NCI-H1694 treated with DMSO at 0.1 percent for 48 hours (cell line): ENCODE results near the gene BIRC5.

Source experiments
- DNase-seq: peaks from one replicate; lab custom pipeline; 2025; lab: John Stamatoyannopoulos, UW

BIRC5 gene

DNA sequence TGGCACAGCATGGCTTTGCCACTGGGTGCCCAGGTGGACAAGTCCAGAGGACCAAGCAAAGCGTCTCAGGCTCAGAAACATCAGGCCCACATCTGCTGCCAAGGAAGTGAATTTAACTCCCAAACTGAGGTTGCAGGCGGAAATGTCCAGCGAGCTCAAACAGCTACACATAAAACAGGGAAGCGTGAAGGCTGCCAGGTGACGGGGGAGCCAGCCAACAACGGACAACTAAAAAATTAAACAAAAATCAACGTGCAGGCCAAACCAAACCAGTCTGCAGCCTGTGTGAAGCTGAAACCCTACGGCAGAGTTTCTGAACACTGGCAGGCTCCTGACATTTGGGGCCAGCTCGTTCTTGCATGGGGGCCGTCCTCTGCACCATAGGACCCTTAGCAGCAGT is 29.7 kb upstream of the BIRC5 start:
- DNase-seq, result no peak

DNA sequence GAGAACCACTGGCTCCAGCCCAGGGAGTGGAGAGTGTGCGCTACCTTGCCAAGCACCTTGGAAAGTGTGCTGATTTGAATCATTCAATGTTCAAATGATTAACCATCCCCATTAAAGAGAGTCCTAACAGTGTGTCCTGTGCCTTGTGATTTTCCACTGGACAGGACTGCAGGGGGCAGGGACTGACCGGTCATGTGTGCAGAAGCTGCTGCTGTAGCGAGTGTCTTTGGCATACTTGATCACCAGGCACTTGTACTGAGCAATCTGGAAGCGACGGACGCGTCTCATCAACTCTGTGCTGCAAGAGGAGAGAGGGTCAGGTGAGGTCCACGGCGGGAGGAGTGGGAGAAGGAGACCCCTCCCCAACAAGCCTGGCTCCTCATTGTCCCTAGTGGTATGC is 29.2 kb upstream of the BIRC5 start:
- no peak for DNase-seq

- no peak for DNase-seq
These were observed 27.9 kb upstream of the BIRC5 start for GRCh38 chr17:78185981-78186691.

DNA sequence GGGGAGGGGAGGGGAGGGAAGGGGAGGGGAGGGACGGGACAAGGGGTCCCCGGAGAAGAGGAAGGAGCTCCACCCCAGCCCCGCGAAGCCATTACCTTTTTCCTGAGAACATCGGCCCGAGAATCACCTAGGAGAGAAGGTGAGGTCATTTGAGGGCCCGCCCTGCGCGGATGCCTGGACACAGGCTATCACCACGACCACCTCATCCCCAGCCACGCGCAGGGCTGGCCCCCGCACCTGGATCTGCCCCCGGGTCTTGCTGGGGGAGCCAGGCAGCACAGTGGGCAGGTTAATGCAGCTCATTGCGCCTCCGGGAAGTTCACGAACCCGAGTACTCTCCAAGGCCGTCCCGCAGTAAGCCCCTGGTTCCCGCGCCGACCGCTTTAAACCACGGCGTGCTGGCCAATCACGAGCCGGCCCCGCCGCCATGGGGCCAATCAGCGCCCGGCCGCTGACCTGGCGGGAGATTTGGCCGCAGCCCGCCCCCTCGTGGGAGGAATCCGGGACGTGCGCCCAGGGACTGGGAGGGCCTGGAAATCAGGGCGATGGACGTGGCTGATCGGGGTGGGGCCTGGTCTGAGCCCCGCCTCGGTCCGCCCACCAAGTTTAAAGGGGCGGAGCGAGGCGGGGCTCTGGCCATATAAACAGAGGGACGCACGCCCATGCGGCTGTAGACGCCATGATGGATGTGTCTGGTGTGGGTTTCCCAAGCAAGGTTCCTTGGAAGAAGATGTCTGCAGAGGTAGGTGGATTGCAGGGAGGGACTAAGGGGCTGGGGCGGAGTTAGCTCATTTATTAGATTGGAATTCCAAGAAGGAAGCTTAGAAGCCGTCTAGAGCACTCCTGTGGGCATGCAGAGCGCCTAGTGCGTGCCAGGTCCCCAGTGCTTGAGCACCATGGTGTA is 27.1 kb upstream of the BIRC5 start, which contains the start of the genes AFMID and TK1:
Gene AFMID (plus strand): TSS at position 671 of the 904 bp plus-strand sequence. CDS start 9 bp downstream, at position 680.
Gene TK1 (minus strand): TSS at position 361 of the 904 bp plus-strand sequence. CDS start 58 bp downstream, at position 303.
- DNase-seq, result peak; percentile 97

DNA sequence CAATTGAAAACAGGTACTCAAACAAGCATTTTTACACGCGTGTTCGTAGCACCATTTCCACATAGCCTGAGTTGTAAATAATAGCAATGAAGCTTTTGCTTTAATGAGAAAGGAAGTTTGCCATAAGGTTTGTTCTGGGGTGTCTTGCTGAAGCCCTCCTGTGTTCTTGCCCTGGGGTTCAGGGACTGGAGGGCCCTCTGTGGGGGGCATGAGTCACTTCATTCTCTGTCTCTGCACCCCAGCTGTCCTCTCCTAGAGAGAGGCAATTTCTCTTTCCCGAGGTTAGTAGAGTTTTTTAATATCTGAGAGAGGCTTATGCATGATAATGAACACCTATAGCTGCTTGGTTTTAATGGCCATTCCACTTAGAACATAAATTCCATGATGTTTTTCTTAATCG is 17.3 kb upstream of the BIRC5 start:
- no peak for DNase-seq

- no peak for DNase-seq
These were observed 16.8 kb upstream of the BIRC5 start for GRCh38 chr17:78197147-78197832.

GRCh38 chr17:78200451-78200850 is 13.6 kb upstream of the BIRC5 start:
- no peak for DNase-seq

- DNase-seq, result no peak
These were observed 11.4 kb upstream of the BIRC5 start for GRCh38 chr17:78202666-78203065.

GRCh38 chr17:78204387-78205123 is 9.5 kb upstream of the BIRC5 start:
- no peak for DNase-seq

- DNase-seq, result no peak
These were observed 8.8 kb upstream of the BIRC5 start for GRCh38 chr17:78205124-78205775.

GRCh38 chr17:78206298-78206697 is 7.8 kb upstream of the BIRC5 start:
- no peak for DNase-seq

- no peak for DNase-seq
These were observed 5.6 kb upstream of the BIRC5 start for GRCh38 chr17:78208486-78208885.

- no peak for DNase-seq
These were observed 3.9 kb upstream of the BIRC5 start for GRCh38 chr17:78210111-78210510.

DNA sequence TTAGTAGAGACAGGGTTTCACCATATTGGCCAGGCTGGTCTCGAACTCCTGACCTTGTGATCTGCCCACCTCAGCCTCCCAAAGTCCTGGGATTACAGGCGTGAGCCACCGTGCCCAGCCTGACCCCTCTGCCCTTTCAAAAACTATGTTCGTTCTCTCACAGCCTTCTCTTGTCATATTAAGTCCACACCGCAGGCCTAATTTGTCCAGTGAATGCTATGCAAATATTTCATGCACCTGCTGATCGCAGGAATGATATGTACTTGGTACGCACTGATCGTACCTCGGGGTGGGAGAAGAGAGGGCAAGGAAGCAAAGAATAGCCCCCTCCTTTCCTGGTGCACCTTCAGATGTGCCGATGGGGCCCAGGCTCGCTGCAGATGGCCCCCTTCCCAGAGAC is 3.0 kb upstream of the BIRC5 start:
- no peak for DNase-seq

- no peak for DNase-seq
These were observed 631 bp downstream of the BIRC5 start for GRCh38 chr17:78214706-78215061.

DNA sequence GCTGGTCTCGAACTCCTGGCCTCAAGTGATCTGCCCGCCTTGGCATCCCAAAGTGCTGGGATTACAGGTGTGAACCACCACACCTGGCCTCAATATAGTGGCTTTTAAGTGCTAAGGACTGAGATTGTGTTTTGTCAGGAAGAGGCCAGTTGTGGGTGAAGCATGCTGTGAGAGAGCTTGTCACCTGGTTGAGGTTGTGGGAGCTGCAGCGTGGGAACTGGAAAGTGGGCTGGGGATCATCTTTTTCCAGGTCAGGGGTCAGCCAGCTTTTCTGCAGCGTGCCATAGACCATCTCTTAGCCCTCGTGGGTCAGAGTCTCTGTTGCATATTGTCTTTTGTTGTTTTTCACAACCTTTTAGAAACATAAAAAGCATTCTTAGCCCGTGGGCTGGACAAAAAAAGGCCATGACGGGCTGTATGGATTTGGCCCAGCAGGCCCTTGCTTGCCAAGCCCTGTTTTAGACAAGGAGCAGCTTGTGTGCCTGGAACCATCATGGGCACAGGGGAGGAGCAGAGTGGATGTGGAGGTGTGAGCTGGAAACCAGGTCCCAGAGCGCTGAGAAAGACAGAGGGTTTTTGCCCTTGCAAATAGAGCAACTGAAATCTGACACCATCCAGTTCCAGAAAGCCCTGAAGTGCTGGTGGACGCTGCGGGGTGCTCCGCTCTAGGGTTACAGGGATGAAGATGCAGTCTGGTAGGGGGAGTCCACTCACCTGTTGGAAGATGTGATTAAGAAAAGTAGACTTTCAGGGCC is 5.5 kb downstream of the BIRC5 start:
- DNase-seq, result no peak

DNA sequence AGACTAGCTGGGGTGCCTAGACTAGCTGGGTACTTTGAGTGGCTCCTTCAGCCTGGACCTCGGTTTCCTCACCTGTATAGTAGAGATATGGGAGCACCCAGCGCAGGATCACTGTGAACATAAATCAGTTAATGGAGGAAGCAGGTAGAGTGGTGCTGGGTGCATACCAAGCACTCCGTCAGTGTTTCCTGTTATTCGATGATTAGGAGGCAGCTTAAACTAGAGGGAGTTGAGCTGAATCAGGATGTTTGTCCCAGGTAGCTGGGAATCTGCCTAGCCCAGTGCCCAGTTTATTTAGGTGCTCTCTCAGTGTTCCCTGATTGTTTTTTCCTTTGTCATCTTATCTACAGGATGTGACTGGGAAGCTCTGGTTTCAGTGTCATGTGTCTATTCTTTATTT is 9.0 kb downstream of the BIRC5 start:
- no peak for DNase-seq

- no peak for DNase-seq
These were observed 9.7 kb downstream of the BIRC5 start for GRCh38 chr17:78223765-78224164.

DNA sequence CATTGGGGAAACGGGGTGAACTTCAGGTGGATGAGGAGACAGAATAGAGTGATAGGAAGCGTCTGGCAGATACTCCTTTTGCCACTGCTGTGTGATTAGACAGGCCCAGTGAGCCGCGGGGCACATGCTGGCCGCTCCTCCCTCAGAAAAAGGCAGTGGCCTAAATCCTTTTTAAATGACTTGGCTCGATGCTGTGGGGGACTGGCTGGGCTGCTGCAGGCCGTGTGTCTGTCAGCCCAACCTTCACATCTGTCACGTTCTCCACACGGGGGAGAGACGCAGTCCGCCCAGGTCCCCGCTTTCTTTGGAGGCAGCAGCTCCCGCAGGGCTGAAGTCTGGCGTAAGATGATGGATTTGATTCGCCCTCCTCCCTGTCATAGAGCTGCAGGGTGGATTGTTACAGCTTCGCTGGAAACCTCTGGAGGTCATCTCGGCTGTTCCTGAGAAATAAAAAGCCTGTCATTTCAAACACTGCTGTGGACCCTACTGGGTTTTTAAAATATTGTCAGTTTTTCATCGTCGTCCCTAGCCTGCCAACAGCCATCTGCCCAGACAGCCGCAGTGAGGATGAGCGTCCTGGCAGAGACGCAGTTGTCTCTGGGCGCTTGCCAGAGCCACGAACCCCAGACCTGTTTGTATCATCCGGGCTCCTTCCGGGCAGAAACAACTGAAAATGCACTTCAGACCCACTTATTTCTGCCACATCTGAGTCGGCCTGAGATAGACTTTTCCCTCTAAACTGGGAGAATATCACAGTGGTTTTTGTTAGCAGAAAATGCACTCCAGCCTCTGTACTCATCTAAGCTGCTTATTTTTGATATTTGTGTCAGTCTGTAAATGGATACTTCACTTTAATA is 10.4 kb downstream of the BIRC5 start:
- DNase-seq, result peak; percentile 91
